ENCODE results near the gene SGPL1. TPM values are rescaled to one million over a fixed set of nuclear protein-coding genes. Genes with fewer than 3 reads are reported as not detected.

The SGPL1 gene
- total and polyA plus RNA-seq, 8 donors: 47.5 to 60.6 (median 53.7) TPM

DNA sequence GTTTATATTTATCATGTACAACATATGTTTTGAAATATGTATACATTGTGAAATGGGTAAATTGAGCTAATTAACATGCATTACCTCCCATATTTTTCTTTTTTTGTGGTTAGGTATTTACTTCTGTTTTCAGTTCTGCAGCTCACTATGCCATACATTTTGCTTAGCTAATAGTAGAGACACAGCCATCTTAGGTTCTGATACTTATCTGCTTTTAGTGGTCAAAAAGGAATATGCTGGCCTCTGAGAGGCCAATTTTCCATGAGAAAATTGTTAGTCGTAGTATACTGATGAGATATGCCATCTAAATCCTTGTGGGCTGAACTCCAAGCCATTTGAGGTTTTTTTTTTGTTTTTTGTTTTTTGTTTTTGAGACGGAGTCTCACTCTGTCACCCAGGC, 31.0 kb downstream of the SGPL1 start:
- intact Hi-C loops (cut with DNase I): no loop called here

DNA sequence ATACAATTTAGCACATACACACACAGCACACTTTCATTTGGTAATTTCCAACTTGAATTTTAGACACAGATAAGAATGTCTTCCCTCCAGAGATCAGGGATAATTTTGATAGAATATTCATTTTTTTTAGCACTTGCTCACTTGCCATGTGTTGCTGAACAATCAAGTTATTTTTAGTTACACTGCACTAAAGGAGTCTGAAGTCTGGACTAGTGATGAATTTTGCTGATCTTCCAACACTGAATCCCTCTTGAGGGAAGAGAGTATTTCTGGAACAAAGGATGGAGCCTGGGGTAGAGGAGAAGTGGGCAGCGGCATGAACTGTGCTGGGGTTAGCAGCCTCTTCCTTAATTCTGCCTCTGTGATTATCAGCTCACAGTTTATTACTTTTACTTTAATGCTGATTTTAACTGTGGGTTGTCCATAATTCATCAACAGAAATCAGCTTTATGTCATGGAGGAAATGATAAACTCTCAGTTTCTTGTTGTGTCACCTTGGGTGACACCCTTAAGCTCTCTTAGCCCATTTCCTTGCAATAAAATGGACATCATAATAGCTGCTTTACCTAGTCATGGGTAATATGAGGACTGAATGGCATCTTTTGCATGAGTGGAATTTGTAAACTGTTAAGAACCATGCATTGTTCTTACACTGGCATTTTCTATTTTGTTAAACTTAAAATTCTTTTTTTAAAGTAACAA, 32.1 kb downstream of the SGPL1 start:
- Histone ChIP-seq H3K4me3 (no peak overlapping the region), H3K4me1 (no peaks in the 10 kb centered on the region), H3K9me3 (no peaks in the 10 kb centered on the region), H3K27me3 (no peaks in the 10 kb centered on the region), H3K36me3 (peaks cover 0 to 30% of the 10 kb centered on the region in 2 donors), H3K27ac (no peak overlapping the region)
- DNase-seq: no peak
- intact Hi-C loops (cut with DNase I): no loop called here
- TF ChIP-seq, protein P1, sequence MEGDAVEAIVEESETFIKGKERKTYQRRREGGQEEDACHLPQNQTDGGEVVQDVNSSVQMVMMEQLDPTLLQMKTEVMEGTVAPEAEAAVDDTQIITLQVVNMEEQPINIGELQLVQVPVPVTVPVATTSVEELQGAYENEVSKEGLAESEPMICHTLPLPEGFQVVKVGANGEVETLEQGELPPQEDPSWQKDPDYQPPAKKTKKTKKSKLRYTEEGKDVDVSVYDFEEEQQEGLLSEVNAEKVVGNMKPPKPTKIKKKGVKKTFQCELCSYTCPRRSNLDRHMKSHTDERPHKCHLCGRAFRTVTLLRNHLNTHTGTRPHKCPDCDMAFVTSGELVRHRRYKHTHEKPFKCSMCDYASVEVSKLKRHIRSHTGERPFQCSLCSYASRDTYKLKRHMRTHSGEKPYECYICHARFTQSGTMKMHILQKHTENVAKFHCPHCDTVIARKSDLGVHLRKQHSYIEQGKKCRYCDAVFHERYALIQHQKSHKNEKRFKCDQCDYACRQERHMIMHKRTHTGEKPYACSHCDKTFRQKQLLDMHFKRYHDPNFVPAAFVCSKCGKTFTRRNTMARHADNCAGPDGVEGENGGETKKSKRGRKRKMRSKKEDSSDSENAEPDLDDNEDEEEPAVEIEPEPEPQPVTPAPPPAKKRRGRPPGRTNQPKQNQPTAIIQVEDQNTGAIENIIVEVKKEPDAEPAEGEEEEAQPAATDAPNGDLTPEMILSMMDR (IDR thresholded peaks at IDR 0.05): no peak
- no peak for ATAC-seq

More for the DNA sequence above, 31.0 kb downstream of the SGPL1 start:
- no peak for ATAC-seq
- peaks cover 0 to 22% of the 10 kb centered on the region in 2 donors for H3K36me3 ChIP-seq
- H3K9me3 ChIP-seq: no peaks in the 10 kb centered on the region
- no peaks in the 10 kb centered on the region for H3K27me3 ChIP-seq
- no peak overlapping the region for H3K27ac ChIP-seq
- H3K4me3 ChIP-seq: no peak overlapping the region
- TF ChIP-seq, protein P1 (IDR thresholded peaks at IDR 0.05): no peak
- no peaks in the 10 kb centered on the region for H3K4me1 ChIP-seq
- no peak for DNase-seq

DNA sequence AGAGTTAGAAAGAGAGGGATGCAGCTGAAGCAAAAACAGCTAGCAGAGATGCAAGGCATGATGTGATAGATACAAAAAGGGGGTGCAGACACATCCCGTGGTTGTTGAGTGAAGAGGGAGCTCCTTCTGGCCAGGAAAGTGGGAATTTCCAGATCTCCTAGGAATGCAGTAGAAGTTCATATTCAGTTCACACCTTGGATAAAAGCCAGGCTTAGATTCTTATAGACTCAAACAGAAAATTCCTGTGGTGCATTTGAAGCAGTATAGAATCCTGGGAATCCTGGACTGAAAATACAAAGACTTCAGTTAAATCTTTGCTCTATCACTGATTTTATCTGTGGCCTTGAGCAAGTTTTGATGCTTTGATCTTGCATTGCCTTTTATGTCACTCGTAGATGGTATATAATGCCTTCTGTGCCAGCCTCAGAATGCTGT, 33.9 kb downstream of the SGPL1 start:
- no peak overlapping the region for H3K4me3 ChIP-seq
- H3K36me3 ChIP-seq: peaks cover 0 to 46% of the 10 kb centered on the region in 2 donors
- no peaks in the 10 kb centered on the region for H3K27me3 ChIP-seq
- ATAC-seq: no peak
- H3K4me1 ChIP-seq: no peaks in the 10 kb centered on the region
- no peak overlapping the region for H3K27ac ChIP-seq
- TF ChIP-seq, protein P1 (IDR thresholded peaks at IDR 0.05): no peak
- H3K9me3 ChIP-seq: no peaks in the 10 kb centered on the region
- peak in 1 of 4 donors; percentile 37 for DNase-seq
- intact Hi-C loops (cut with DNase I): no loop called here

DNA sequence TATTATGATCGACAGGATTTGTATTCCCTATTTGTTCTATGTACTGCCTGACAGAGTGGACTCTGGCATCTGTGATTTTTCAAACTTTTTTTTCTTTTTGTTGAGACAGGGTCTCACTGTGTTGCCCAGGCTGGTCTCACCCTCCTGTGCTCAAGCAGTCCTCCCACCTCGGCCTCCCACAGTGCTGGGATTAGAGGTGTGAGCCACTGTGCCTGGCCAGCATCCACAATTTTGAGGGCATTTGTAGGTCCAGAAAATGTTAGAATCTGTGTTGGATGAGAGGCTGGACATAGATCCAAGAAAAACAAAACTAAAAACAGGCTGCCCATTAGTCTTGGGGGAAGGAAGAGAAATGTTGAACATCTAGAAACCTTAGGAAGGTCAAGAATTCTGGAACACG, 34.3 kb downstream of the SGPL1 start:
- ATAC-seq (no peak), DNase-seq (no peak)
- intact Hi-C loops (cut with DNase I): no loop called here
- Histone ChIP-seq H3K4me1 (no peaks in the 10 kb centered on the region), H3K4me3 (no peak overlapping the region), H3K27ac (no peak overlapping the region), H3K36me3 (peaks cover 0 to 50% of the 10 kb centered on the region in 2 donors), H3K9me3 (no peaks in the 10 kb centered on the region), H3K27me3 (no peaks in the 10 kb centered on the region)
- TF ChIP-seq, protein P1 (IDR thresholded peaks at IDR 0.05): no peak

DNA sequence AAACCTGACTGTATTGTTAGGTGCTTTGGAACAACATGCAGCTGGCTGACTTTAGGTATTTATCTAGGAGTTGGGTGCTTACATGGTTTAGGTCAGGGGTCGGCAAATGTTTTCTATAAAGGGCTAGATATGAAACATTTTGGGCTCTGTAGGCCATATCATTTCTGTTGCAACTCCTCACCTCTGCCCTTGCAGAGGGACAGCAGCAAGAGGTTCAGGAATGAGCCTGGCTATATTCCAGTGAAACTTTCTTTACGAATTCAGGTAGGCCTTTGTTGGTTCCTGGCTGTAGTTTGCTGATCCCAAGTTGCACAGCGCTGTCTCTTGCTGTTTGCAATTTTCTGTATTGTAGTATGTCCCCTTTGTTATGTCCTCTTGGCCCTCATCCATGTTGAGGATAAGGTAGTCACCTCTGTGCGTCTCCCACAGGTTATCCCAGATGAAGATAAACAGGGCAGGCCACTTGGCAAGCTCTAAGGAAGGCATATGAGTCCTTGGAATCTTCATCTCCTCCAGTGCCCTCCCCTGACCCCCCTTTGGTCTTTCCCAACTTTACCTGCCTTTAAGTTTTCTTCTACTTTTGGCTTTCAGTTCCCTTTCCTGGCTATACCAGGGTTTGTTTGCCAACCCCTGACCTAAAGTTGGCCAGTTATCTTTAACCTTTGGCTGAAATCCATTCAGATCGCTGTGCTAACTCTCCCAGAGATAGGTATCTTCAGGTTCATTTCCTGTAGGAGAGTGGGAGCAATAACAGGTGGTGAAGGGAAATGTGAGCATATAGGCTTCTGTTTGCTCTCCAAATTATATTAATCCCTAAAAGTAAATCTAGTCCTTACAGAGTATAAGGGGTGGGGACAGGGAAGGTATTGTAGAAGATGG, 36.1 kb downstream of the SGPL1 start:
- Histone ChIP-seq H3K27ac (no peak overlapping the region), H3K36me3 (peaks cover 0 to 40% of the 10 kb centered on the region in 2 donors), H3K4me3 (no peak overlapping the region), H3K4me1 (no peaks in the 10 kb centered on the region), H3K27me3 (no peaks in the 10 kb centered on the region), H3K9me3 (no peaks in the 10 kb centered on the region)
- no peak for DNase-seq
- TF ChIP-seq, protein P1 (IDR thresholded peaks at IDR 0.05): no peak
- intact Hi-C loops (cut with DNase I): no loop called here
- ATAC-seq: no peak
